Amniotic stem cell (primary cell): ENCODE measurements around the gene ANO6.
"Not testable (repeated sequence)": the region's sequence is repeated elsewhere in the genome, so short reads cannot be mapped to it uniquely, and the experiment has no call there.

ENCODE experiments used
- DNase-seq: peaks from one replicate; lab custom pipeline; 2025; lab: John Stamatoyannopoulos, UW

Gene ANO6

GRCh38 chr12:45243963-45244362 is 28.1 kb downstream of the ANO6 start:
- DNase-seq: no peak

- DNase-seq: no peak
Observed at GRCh38 chr12:45244561-45245343, 28.9 kb downstream of the ANO6 start.

GRCh38 chr12:45246236-45246635 is 30.3 kb downstream of the ANO6 start:
- no peak for DNase-seq

- no peak for DNase-seq
Observed at GRCh38 chr12:45247589-45247988, 31.7 kb downstream of the ANO6 start.

GRCh38 chr12:45248095-45248494 is 32.2 kb downstream of the ANO6 start:
- DNase-seq: no peak

GRCh38 chr12:45254254-45254653 is 38.4 kb downstream of the ANO6 start:
- DNase-seq: no peak

GRCh38 chr12:45256721-45257120 is 40.8 kb downstream of the ANO6 start:
- DNase-seq: no peak

GRCh38 chr12:45257185-45257930 is 41.5 kb downstream of the ANO6 start:
- no peak for DNase-seq

- no peak for DNase-seq
Observed at GRCh38 chr12:45259675-45260074, 43.8 kb downstream of the ANO6 start.

GRCh38 chr12:45260104-45260815 is 44.4 kb downstream of the ANO6 start:
- no peak for DNase-seq

GRCh38 chr12:45260854-45261253 is 45.0 kb downstream of the ANO6 start:
- DNase-seq: no peak

- not testable (repeated sequence) for DNase-seq
Observed at GRCh38 chr12:45262185-45262584, 46.3 kb downstream of the ANO6 start.

- no peak for DNase-seq
Observed at GRCh38 chr12:45263587-45263986, 47.7 kb downstream of the ANO6 start.

GRCh38 chr12:45268672-45269411 is 52.9 kb downstream of the ANO6 start:
- DNase-seq: peak; percentile 29

- no peak for DNase-seq
Observed at GRCh38 chr12:45269412-45269751, 53.5 kb downstream of the ANO6 start.

- no peak for DNase-seq
Observed at GRCh38 chr12:45270951-45271350, 55.1 kb downstream of the ANO6 start.

GRCh38 chr12:45273717-45274271 is 57.9 kb downstream of the ANO6 start:
- DNase-seq: peak; percentile 93

- no peak for DNase-seq
Observed at GRCh38 chr12:45276154-45276755, 60.4 kb downstream of the ANO6 start.

GRCh38 chr12:45278447-45278846 is 62.6 kb downstream of the ANO6 start:
- no peak for DNase-seq

- no peak for DNase-seq
Observed at GRCh38 chr12:45279931-45280830, 64.3 kb downstream of the ANO6 start.
